CD4-positive, alpha-beta T cell (primary cell): ENCODE results near the gene NKAIN4. TPM values are rescaled to one million over a fixed set of nuclear protein-coding genes. Genes with fewer than 3 reads are reported as not detected.
A peak's percentile ranks its signal among the peaks of the same experiment; 100 is the strongest.

Source experiments
- ATAC-seq: fragments of 200-7000 bp; cut with Tn5 transposase; one replicate; pipeline ENCODE4 v1.10.0; 2022; ENCODE audit warnings: mild to moderate bottlenecking; ENCODE audit not compliant: poor library complexity
- CTCF ChIA-PET: fragments of 350-600 bp; sonication (Branson Sonifier 250); formaldehyde crosslinking; loops from one replicate; lab custom pipeline; 2021; ENCODE audit warnings: antibody characterized with exemption, inconsistent platforms; lab: Charles Lee
- POLR2A ChIA-PET: fragments of 350-600 bp; sonication (Branson Sonifier 250); formaldehyde crosslinking; loops from one replicate; lab custom pipeline; 2021; ENCODE audit warnings: antibody characterized with exemption, inconsistent platforms; lab: Charles Lee
- DNase-seq, 14 experiments: peaks; one replicate each; pipeline ENCODE4 v3.0.0-alpha.2; 2013 to 2020; ENCODE audit warnings: mixed read lengths in 2 of 14
- H3K27ac ChIP-seq, 2 donors: one replicate each; pipeline versions ENCODE4 v1.5.1 to v1.7.0; 2013; ENCODE audit warnings: low read length in 2 of 2, low read depth in 1 of 2, mild to moderate bottlenecking in 1 of 2
- H3K27me3 ChIP-seq, 2 experiments: 1 replicate in 1 of 2; 2 replicates in 1 of 2; pipeline versions ENCODE4 v1.6.1 to v1.7.0; 2013; ENCODE audit warnings: low read length in 2 of 2, control low read depth in 1 of 2, mild to moderate bottlenecking in 1 of 2, moderate library complexity in 1 of 2; ENCODE audit not compliant: insufficient read depth in 2 of 2, control insufficient read depth in 1 of 2
- H3K36me3 ChIP-seq: one replicate; pipeline ENCODE4 v1.6.1; 2013; ENCODE audit warnings: low read length, control low read depth; ENCODE audit not compliant: insufficient read depth
- H3K4me1 ChIP-seq: one replicate; pipeline ENCODE4 v1.6.1; 2013; ENCODE audit warnings: low read length, control low read depth; ENCODE audit not compliant: insufficient read depth
- H3K4me3 ChIP-seq: one replicate; pipeline ENCODE4 v1.5.1; 2013; ENCODE audit warnings: mild to moderate bottlenecking, low read length, moderate library complexity
- H3K9me3 ChIP-seq, 2 experiments: 1 replicate in 1 of 2; 2 replicates in 1 of 2; pipeline versions ENCODE4 v1.6.1 to v1.7.0; 2013; ENCODE audit warnings: low read length in 2 of 2, mild to moderate bottlenecking in 2 of 2, control low read depth in 1 of 2, moderate library complexity in 1 of 2; ENCODE audit not compliant: control insufficient read depth in 1 of 2, insufficient read depth in 1 of 2
- H3K27ac Mint-ChIP-seq: one replicate; pipeline ENCODE4 v1.8.0; 2020; ENCODE audit warnings: mixed read lengths
- H3K27me3 Mint-ChIP-seq: one replicate; pipeline ENCODE4 v1.8.0; 2021; ENCODE audit warnings: mixed read lengths
- H3K36me3 Mint-ChIP-seq: one replicate; pipeline ENCODE4 v1.8.0; 2021; ENCODE audit warnings: low read depth, mixed read lengths
- H3K4me1 Mint-ChIP-seq: one replicate; pipeline ENCODE4 v1.8.0; 2021; ENCODE audit warnings: low read depth, mixed read lengths
- H3K4me3 Mint-ChIP-seq: one replicate; pipeline ENCODE4 v1.8.0; 2020; ENCODE audit warnings: mild to moderate bottlenecking, mixed read lengths
- H3K9me3 Mint-ChIP-seq: one replicate; pipeline ENCODE4 v1.8.0; 2020; ENCODE audit warnings: mixed read lengths
- CTCF ChIP-seq: fragments of 200-600 bp; IDR thresholded peaks from one replicate; pipeline ENCODE4 v1.8.0; 2022; ENCODE audit warnings: antibody characterized with exemption, mild to moderate bottlenecking
- intact Hi-C, 2 experiments: fragments of 100-400 bp; cut with DNase I in 1 of 2; cut with micrococcal nuclease in 1 of 2; formaldehyde crosslinking; loops; one replicate each; pipeline versions ENCODE4 v1.15.1 to v1.9.0; 2023 to 2025; cut with DNase I, micrococcal nuclease
- total RNA-seq, 174 experiments: library from RNA in 2 of 174; stranded (reverse) in 2 of 174; gene quantifications; one replicate each; pipeline ENCODE4 v1.2.3 and lab custom pipeline; 2021 to 2026

The NKAIN4 gene
- total RNA-seq, 2 experiments from 2014 or later: not detected

GRCh38 chr20:63272105-63273058 is 18.1 kb upstream of the NKAIN4 start, which contains the start of gene ARFGAP1:
ARFGAP1 (plus strand) TSS chr20:63272813; CDS start chr20:63275581, 2,768 bp downstream.
- intact Hi-C loops: loop anchor here in 1 of 2 experiments (1.0 to 5.0 kb wide), 4 partner anchors 56 to 865 kb away; partner anchors contain the start of genes CABLES2, GID8, SLCO4A1 and YTHDF1
- peaks cover 20% of the 10 kb centered on the region for H3K36me3 ChIP-seq
- peaks cover 0 to 3% of the 10 kb centered on the region in 2 experiments for H3K27me3 ChIP-seq
- no peak within 1 kb of the TSS for H3K27ac ChIP-seq
- Mint-ChIP-seq H3K4me3 (peak within 1 kb of the TSS; percentile 90), H3K9me3 (no peaks in the 10 kb centered on the region), H3K27me3 (no peaks in the 10 kb centered on the region), H3K27ac (peak within 1 kb of the TSS; percentile 82), H3K36me3 (peaks cover 16% of the 10 kb centered on the region), H3K4me1 (peaks cover 31% of the 10 kb centered on the region)
- no peak for TF ChIP-seq CTCF
- peak within 1 kb of the TSS; percentile 80 for H3K4me3 ChIP-seq
- CTCF ChIA-PET: no interaction called here
- DNase-seq (peak; percentile 73 to 94 (median 84)), ATAC-seq (peak; percentile 93)
- H3K4me1 ChIP-seq: peaks cover 26% of the 10 kb centered on the region
- no peaks in the 10 kb centered on the region for H3K9me3 ChIP-seq
- POLR2A ChIA-PET: interaction anchor here (0.6 to 2.6 kb wide), 10 partner anchors 12 to 864 kb away, joined by 3 to 10 read pairs (median 4); partner anchors contain the start of genes BIRC7 and YTHDF1

- ChIA-PET CTCF (no interaction called here), POLR2A (interaction anchor here (2.6 kb wide), 1 partner anchor 14 kb away, joined by 10 read pairs; no protein-coding TSS in a partner anchor)
- TF ChIP-seq CTCF: no peak
- no peak overlapping the region for H3K27ac ChIP-seq
- peaks cover 8% of the 10 kb centered on the region for H3K36me3 Mint-ChIP-seq
- H3K9me3 ChIP-seq: no peaks in the 10 kb centered on the region
- H3K9me3 Mint-ChIP-seq: no peaks in the 10 kb centered on the region
- peaks cover 5% of the 10 kb centered on the region for H3K36me3 ChIP-seq
- peaks cover 31% of the 10 kb centered on the region for H3K4me1 Mint-ChIP-seq
- intact Hi-C loops: loop anchor here in 1 of 2 experiments (5.0 kb wide), 3 partner anchors 333 to 863 kb away; partner anchors contain the start of genes CABLES2, GID8 and SLCO4A1
- ATAC-seq (no peak), DNase-seq (no peak)
- no peaks in the 10 kb centered on the region for H3K27me3 Mint-ChIP-seq
- peaks cover 0 to 7% of the 10 kb centered on the region in 2 experiments for H3K27me3 ChIP-seq
- peak overlapping the region; percentile 87 for H3K4me3 Mint-ChIP-seq
- H3K27ac Mint-ChIP-seq: peak overlapping the region; percentile 37
- peaks cover 26% of the 10 kb centered on the region for H3K4me1 ChIP-seq
- no peak overlapping the region for H3K4me3 ChIP-seq
Measured at GRCh38 chr20:63270606-63271325, 16.5 kb upstream of the NKAIN4 start.

- no peak overlapping the region for H3K27ac Mint-ChIP-seq
- TF ChIP-seq CTCF: no peak
- intact Hi-C loops: loop anchor here in 1 of 2 experiments (5.0 kb wide), 3 partner anchors 332 to 862 kb away; partner anchors contain the start of genes CABLES2, GID8 and SLCO4A1
- peaks cover 8% of the 10 kb centered on the region for H3K36me3 Mint-ChIP-seq
- peak overlapping the region; percentile 42 for H3K4me3 Mint-ChIP-seq
- no peaks in the 10 kb centered on the region for H3K36me3 ChIP-seq
- H3K4me1 Mint-ChIP-seq: peaks cover 23% of the 10 kb centered on the region
- peaks cover 0 to 10% of the 10 kb centered on the region in 2 experiments for H3K27me3 ChIP-seq
- H3K9me3 ChIP-seq: no peaks in the 10 kb centered on the region
- H3K27ac ChIP-seq: no peak overlapping the region
- H3K9me3 Mint-ChIP-seq: no peaks in the 10 kb centered on the region
- ATAC-seq (no peak), DNase-seq (no peak)
- peaks cover 23% of the 10 kb centered on the region for H3K4me1 ChIP-seq
- ChIA-PET POLR2A (no interaction called here), CTCF (no interaction called here)
- peaks cover 3% of the 10 kb centered on the region for H3K27me3 Mint-ChIP-seq
- H3K4me3 ChIP-seq: no peak overlapping the region
Measured at GRCh38 chr20:63269724-63270123, 15.5 kb upstream of the NKAIN4 start.
